DND-41 (cell line): ENCODE measurements around the gene LYRM2.

Experiments
- ATAC-seq: fragments of 200-7000 bp; cut with Tn5 transposase; 3 replicates; pipeline ENCODE4 v1.9.1; 2021; ENCODE audit warnings: low read depth; ENCODE audit not compliant: insufficient read depth
- DNase-seq: peaks from one replicate; pipeline ENCODE4 v3.0.0-alpha.2; 2020
- H2AFZ ChIP-seq: 2 replicates; pipeline ENCODE4 v1.6.0; 2012; ENCODE audit warnings: low read depth, low read length
- H3K27ac ChIP-seq: 2 replicates; pipeline ENCODE4 v1.5.1; 2012; ENCODE audit warnings: low read length, inconsistent platforms
- H3K27me3 ChIP-seq: fragments of 200-600 bp; sonication (generic); 2 replicates; pipeline ENCODE4 v1.6.0; 2012; ENCODE audit warnings: low read length, mild to moderate bottlenecking, inconsistent platforms; ENCODE audit not compliant: insufficient read depth, poor library complexity
- H3K36me3 ChIP-seq: 2 replicates; pipeline ENCODE4 v1.5.1; 2012; ENCODE audit warnings: low read length, inconsistent platforms; ENCODE audit not compliant: insufficient read depth
- H3K4me1 ChIP-seq: 2 replicates; pipeline ENCODE4 v1.5.1; 2012; ENCODE audit warnings: mild to moderate bottlenecking, low read length; ENCODE audit not compliant: insufficient read depth
- H3K4me2 ChIP-seq: 2 replicates; pipeline ENCODE4 v1.6.0; 2012; ENCODE audit warnings: mild to moderate bottlenecking, moderate library complexity, low read length, inconsistent platforms; ENCODE audit not compliant: insufficient read depth
- H3K4me3 ChIP-seq, 2 experiments: fragments of 200-600 bp in 1 of 2; shearing (Covaris generic) in 1 of 2; 2 replicates each; pipeline ENCODE4 v1.5.1; 2012 to 2016; ENCODE audit warnings: inconsistent platforms in 2 of 2, low read length in 2 of 2, mild to moderate bottlenecking in 2 of 2, low read depth in 1 of 2, moderate library complexity in 1 of 2
- H3K79me2 ChIP-seq: 2 replicates; pipeline ENCODE4 v1.6.0; 2012; ENCODE audit warnings: low read length, inconsistent platforms; ENCODE audit not compliant: insufficient read depth
- H3K9ac ChIP-seq: 2 replicates; pipeline ENCODE4 v1.6.0; 2012; ENCODE audit warnings: low read depth, mild to moderate bottlenecking, inconsistent platforms, low read length, moderate library complexity
- H3K9me3 ChIP-seq: 2 replicates; pipeline ENCODE4 v1.5.1; 2012; ENCODE audit warnings: low read length, moderate library complexity, mild to moderate bottlenecking, inconsistent platforms; ENCODE audit not compliant: insufficient read depth, severe bottlenecking
- H4K20me1 ChIP-seq: 2 replicates; pipeline ENCODE4 v1.6.0; 2012; ENCODE audit warnings: low read length; ENCODE audit not compliant: insufficient read depth
- EZH2 ChIP-seq: IDR thresholded peaks from 3 replicates; pipeline ENCODE4 v1.6.1; 2012; ENCODE audit warnings: borderline replicate concordance, low read depth, mild to moderate bottlenecking, moderate library complexity, low read length, inconsistent platforms; ENCODE audit not compliant: severe bottlenecking
- TF ChIP-seq, protein P1 (sequence below): IDR thresholded peaks from 2 replicates; pipeline ENCODE4 v1.5.1; 2012; ENCODE audit warnings: borderline replicate concordance, low read length, moderate library complexity, mild to moderate bottlenecking; ENCODE audit not compliant: poor library complexity, severe bottlenecking; ENCODE audit errors: extremely low read depth

LYRM2 gene

DNA sequence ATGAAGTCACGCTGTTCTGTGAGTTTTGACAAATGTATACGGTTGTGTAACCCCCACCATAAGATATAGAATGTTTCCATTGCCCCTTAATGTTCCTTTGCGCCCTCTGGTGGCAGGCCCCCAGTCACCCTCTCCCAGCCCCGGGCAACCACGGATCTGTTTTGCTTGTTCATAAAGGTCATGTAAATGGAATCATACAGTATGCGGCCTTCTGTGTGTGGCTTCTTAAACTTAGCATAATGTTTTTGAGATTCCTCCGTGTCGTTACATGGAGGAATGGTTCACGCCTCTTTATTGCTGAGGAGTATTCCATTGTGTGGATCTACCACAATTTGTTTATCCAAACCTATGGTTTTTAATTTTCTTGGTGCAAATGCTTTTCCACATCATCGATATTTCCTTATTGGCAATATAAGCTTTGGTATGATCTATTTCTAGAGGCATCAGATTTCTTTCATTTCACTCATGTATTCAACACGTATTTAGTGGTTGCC, 28.4 kb downstream of the LYRM2 start:
- TF ChIP-seq, protein P1, sequence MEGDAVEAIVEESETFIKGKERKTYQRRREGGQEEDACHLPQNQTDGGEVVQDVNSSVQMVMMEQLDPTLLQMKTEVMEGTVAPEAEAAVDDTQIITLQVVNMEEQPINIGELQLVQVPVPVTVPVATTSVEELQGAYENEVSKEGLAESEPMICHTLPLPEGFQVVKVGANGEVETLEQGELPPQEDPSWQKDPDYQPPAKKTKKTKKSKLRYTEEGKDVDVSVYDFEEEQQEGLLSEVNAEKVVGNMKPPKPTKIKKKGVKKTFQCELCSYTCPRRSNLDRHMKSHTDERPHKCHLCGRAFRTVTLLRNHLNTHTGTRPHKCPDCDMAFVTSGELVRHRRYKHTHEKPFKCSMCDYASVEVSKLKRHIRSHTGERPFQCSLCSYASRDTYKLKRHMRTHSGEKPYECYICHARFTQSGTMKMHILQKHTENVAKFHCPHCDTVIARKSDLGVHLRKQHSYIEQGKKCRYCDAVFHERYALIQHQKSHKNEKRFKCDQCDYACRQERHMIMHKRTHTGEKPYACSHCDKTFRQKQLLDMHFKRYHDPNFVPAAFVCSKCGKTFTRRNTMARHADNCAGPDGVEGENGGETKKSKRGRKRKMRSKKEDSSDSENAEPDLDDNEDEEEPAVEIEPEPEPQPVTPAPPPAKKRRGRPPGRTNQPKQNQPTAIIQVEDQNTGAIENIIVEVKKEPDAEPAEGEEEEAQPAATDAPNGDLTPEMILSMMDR, result peak; percentile 93
- no peak for TF ChIP-seq EZH2
- ATAC-seq (peak; percentile 92), DNase-seq (peak; percentile 74)
- H3K36me3 ChIP-seq, result no peaks in the 10 kb centered on the region
- no peak overlapping the region for H3K9ac ChIP-seq
- H3K4me2 ChIP-seq, result no peak overlapping the region
- H3K4me3 ChIP-seq, result no peak overlapping the region
- H3K9me3 ChIP-seq, result no peaks in the 10 kb centered on the region
- no peaks in the 10 kb centered on the region for H3K79me2 ChIP-seq
- no peak overlapping the region for H3K27ac ChIP-seq
- H3K27me3 ChIP-seq, result no peaks in the 10 kb centered on the region
- 0 out of 2 replicates have a peak, but pooled peaks cover 4% of the 10 kb centered on the region for H3K4me1 ChIP-seq
- H2AFZ ChIP-seq, result no peak overlapping the region
- H4K20me1 ChIP-seq, result no peaks in the 10 kb centered on the region

DNA sequence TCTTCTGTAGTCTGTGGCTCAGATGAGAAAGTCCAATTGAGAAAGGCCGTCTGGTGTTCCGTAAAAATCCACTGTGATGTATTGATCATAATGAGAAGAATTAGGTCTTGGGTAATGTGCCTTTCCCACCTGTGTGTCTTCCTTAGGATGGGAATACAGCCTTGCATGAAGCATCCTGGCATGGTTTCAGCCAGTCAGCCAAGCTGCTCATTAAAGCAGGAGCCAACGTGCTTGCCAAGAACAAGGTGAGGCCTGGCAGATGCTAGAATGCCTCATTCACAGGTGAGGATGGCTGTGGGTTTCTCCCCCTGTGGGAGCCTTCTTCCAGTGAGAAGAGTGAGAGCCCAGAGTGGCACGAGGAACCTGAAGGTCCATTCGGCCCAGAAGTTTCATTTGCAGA, 32.7 kb downstream of the LYRM2 start:
- ATAC-seq (no peak), DNase-seq (no peak)
- TF ChIP-seq EZH2, result no peak
- TF ChIP-seq, protein P1, result no peak
- Histone ChIP-seq H3K79me2 (no peaks in the 10 kb centered on the region), H3K27me3 (no peaks in the 10 kb centered on the region), H3K9me3 (no peaks in the 10 kb centered on the region), H3K36me3 (no peaks in the 10 kb centered on the region), H2AFZ (no peak overlapping the region), H3K4me3 (no peak overlapping the region), H3K27ac (no peak overlapping the region), H3K9ac (no peak overlapping the region), H3K4me2 (no peak overlapping the region), H3K4me1 (no peaks in the 10 kb centered on the region), H4K20me1 (no peaks in the 10 kb centered on the region)

DNA sequence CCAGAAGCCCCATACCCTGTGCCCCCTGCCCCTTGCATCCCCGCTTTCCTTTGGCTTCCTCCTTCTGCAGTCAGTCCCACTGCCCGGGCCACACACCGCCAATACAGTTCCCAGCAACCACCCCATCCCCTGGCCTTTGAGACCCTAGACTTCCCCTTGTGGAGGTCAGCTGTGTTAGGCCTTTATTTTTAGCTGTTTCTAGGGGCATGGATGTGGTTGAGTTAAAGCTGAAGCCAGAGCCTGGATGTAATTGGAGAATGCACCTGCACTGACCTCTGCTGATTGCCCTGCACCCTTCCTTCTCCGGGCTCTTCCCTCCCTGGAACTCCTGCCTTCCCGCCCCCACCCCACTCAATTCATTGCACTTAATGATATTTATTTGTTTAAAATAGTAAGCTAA, 33.9 kb downstream of the LYRM2 start:
- TF ChIP-seq, protein P1, result no peak
- TF ChIP-seq EZH2, result no peak

DNA sequence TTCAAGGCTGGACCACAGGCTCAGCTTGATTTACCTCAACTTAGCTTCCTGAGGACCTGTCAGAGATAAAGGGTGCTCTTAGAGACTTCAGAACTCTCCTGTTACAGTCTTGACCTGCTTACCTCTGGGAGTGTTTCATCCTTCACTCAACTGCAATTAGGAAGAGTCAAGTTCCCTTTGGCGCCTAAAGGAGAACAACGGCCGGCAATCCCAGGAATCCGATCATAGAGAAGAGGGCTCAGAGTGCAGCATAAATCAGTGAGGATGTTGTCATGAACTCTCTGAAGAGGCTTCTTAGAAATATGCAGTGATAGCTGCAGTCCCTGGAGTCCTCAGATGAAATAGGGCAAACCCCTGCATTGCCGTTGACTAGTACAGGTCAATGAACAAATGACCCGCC, 36.4 kb downstream of the LYRM2 start:
- H3K36me3 ChIP-seq, result no peaks in the 10 kb centered on the region
- H3K27ac ChIP-seq, result no peak overlapping the region
- no peaks in the 10 kb centered on the region for H3K4me1 ChIP-seq
- no peaks in the 10 kb centered on the region for H3K79me2 ChIP-seq
- DNase-seq (no peak), ATAC-seq (no peak)
- H3K27me3 ChIP-seq, result no peaks in the 10 kb centered on the region
- H3K9me3 ChIP-seq, result no peaks in the 10 kb centered on the region
- no peak overlapping the region for H2AFZ ChIP-seq
- no peak overlapping the region for H3K4me2 ChIP-seq
- TF ChIP-seq EZH2, result no peak
- TF ChIP-seq, protein P1, result no peak
- no peak overlapping the region for H3K9ac ChIP-seq
- H3K4me3 ChIP-seq, result no peak overlapping the region
- H4K20me1 ChIP-seq, result no peaks in the 10 kb centered on the region

More for the DNA sequence above, 33.9 kb downstream of the LYRM2 start:
- Histone ChIP-seq H3K9me3 (no peaks in the 10 kb centered on the region), H3K4me3 (no peak overlapping the region), H3K36me3 (no peaks in the 10 kb centered on the region), H3K27ac (no peak overlapping the region), H3K79me2 (no peaks in the 10 kb centered on the region), H2AFZ (no peak overlapping the region), H3K9ac (no peak overlapping the region), H3K4me2 (no peak overlapping the region), H3K27me3 (no peaks in the 10 kb centered on the region), H4K20me1 (no peaks in the 10 kb centered on the region), H3K4me1 (no peaks in the 10 kb centered on the region)
- no peak for DNase-seq
- no peak for ATAC-seq
